ENCODE measurements around the gene FLOT1. TPM values are rescaled to one million over a fixed set of nuclear protein-coding genes. Genes with fewer than 3 reads are reported as not detected.

FLOT1 gene
- total and polyA plus RNA-seq, 2 of the 4 experiments (the other 2 are of a cell fraction), result 96.2 to 162 TPM

DNA sequence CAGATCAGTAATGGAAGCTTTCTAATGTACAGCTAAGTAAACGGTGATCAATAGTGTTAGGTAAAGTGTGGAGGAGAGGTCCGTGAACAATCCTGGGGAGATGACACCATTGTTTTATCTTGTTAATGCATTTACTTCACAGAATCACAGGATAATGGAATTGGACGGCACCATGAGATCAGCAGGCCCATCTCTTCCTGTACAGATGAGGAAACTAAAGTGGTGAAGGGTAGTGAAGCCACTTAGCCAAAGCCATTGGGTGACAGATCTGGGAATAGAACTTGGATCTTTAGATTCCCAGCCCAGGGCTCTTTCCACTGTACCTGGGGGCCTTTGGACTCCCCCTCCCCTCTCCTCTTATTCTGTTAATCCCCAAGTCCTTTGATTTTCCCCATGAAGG is 28.1 kb upstream of the FLOT1 start:
- peak overlapping the region; percentile 97 for H4K5ac ChIP-seq (ENCODE audit: low read depth, low read length)
- H3K4me3 ChIP-seq (ENCODE audit: insufficient read depth, low read depth, low read length), result no peak overlapping the region
- CTCF ChIA-PET, result no interaction called here
- peak overlapping the region; percentile 96 for H4K91ac ChIP-seq (ENCODE audit: insufficient read depth, low read depth, low read length)
- H3K36me3 ChIP-seq (ENCODE audit: control insufficient read depth, insufficient read depth, low read length), result no peaks in the 10 kb centered on the region
- dilution Hi-C loops (cut with HindIII; ENCODE audit: low sequenced_read_pairs, unreplicated experiment) (no loop called here), intact Hi-C loops (cut with micrococcal nuclease) (no loop called here), in situ Hi-C loops (cut with MboI; ENCODE audit: low sequenced_read_pairs) (no loop called here)
- peak overlapping the region; percentile 98 for H2AK5ac ChIP-seq (ENCODE audit: low read depth, low read length)
- no peak overlapping the region for H3K4me2 ChIP-seq (ENCODE audit: low read depth, low read length)
- no peak overlapping the region for H2AK9ac ChIP-seq (replicated peaks; ENCODE audit: low read depth, low read length, poor library complexity)
- peak overlapping the region; percentile 93 for H3K27ac ChIP-seq (ENCODE audit: insufficient read depth, low read length)
- H4K20me1 ChIP-seq (ENCODE audit: insufficient read depth, low read length), result no peaks in the 10 kb centered on the region
- no TSS peak for BruUV-seq (replicated peaks)
- no CpG with 5 or more reads among the region's 3 CpGs for WGBS, 2 experiments (ENCODE audit: extremely low coverage in 2 of 2, insufficient read length in 1 of 2)
- peak overlapping the region; percentile 99 for H3K18ac ChIP-seq (ENCODE audit: low read depth, low read length)
- H3K9me3 ChIP-seq (ENCODE audit: control insufficient read depth, insufficient read depth, low read length), result no peaks in the 10 kb centered on the region
- H2BK15ac ChIP-seq (ENCODE audit: low read depth, low read length), result peak overlapping the region; percentile 99
- peak overlapping the region; percentile 99 for H2BK5ac ChIP-seq (ENCODE audit: low read depth, low read length, poor library complexity, severe bottlenecking)
- POLR2A ChIA-PET (ENCODE audit: unreplicated experiment), result interaction anchor here (0.6 to 2.0 kb wide), 2 partner anchors 26 to 49 kb away, joined by 5 to 6 read pairs; partner anchors contain the start of gene IER3
- peak overlapping the region; percentile 60 for H2AFZ ChIP-seq (replicated peaks; ENCODE audit: low read length, poor library complexity)
- peak overlapping the region; percentile 78 to 97 for H4K8ac ChIP-seq (ENCODE audit: low read depth in 2 of 2, low read length in 2 of 2)
- no peak for DNase-seq
- TF ChIP-seq ELK1 (IDR thresholded peaks at IDR 0.05; ENCODE audit: borderline replicate concordance, low read depth, low read length) (no peak), MXI1 (IDR thresholded peaks at IDR 0.05; ENCODE audit: borderline replicate concordance, low read depth, low read length) (no peak), BHLHE40 (IDR thresholded peaks at IDR 0.05; ENCODE audit: low read depth, low read length) (no peak), NFE2L2 (IDR thresholded peaks at IDR 0.05; ENCODE audit: low read depth, low read length) (no peak), RAD21 (IDR thresholded peaks at IDR 0.05; ENCODE audit: low read length) (no peak), CEBPB (IDR thresholded peaks at IDR 0.05; ENCODE audit: low read depth, low read length) (no peak), MAFK (IDR thresholded peaks at IDR 0.05; ENCODE audit: low read depth, low read length) (no peak), CHD1 (IDR thresholded peaks at IDR 0.05; ENCODE audit: low read depth, low read length) (no peak), CTCF (conservative IDR thresholded peaks at IDR 0.05; ENCODE audit: low read depth, low read length) (no peak), RCOR1 (IDR thresholded peaks at IDR 0.05; ENCODE audit: insufficient replicate concordance, low read length) (no peak), FOS (IDR thresholded peaks at IDR 0.05; ENCODE audit: low read depth, low read length) (no peak), RFX5 (IDR thresholded peaks at IDR 0.05; ENCODE audit: low read depth, low read length) (no peak), MAZ (IDR thresholded peaks at IDR 0.05; ENCODE audit: borderline replicate concordance, low read depth, low read length) (no peak), SMC3 (IDR thresholded peaks at IDR 0.05; ENCODE audit: low read depth, low read length) (no peak)
- TF ChIP-seq, protein P1, sequence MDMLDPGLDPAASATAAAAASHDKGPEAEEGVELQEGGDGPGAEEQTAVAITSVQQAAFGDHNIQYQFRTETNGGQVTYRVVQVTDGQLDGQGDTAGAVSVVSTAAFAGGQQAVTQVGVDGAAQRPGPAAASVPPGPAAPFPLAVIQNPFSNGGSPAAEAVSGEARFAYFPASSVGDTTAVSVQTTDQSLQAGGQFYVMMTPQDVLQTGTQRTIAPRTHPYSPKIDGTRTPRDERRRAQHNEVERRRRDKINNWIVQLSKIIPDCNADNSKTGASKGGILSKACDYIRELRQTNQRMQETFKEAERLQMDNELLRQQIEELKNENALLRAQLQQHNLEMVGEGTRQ (IDR thresholded peaks at IDR 0.05; ENCODE audit: low read depth, low read length), result no peak
- H3K9ac ChIP-seq (ENCODE audit: low read depth, low read length), result peak overlapping the region; percentile 44; the same call in 1 of the 2 replicates
- ATAC-seq (ENCODE audit: low read depth), result no peak
- peaks cover 0 to 26% of the 10 kb centered on the region in 2 experiments; a peak in 3 of 4 replicates for H3K79me1 ChIP-seq (ENCODE audit: low read depth in 1 of 2, low read length in 2 of 2)
- peak overlapping the region; percentile 97 for H2BK20ac ChIP-seq (ENCODE audit: low read depth, low read length)
- H3K4ac ChIP-seq (ENCODE audit: low read depth, low read length), result peak overlapping the region; percentile 94
- no peaks in the 10 kb centered on the region for H3K27me3 ChIP-seq (ENCODE audit: control insufficient read depth, insufficient read depth, low read length)
- H3K14ac ChIP-seq (replicated peaks; ENCODE audit: low read depth, low read length), result peak overlapping the region; percentile 95
- H3K23ac ChIP-seq (ENCODE audit: low read depth, low read length), result peak overlapping the region; percentile 77
- H3K4me1 ChIP-seq (ENCODE audit: control insufficient read depth, insufficient read depth, low read length), result peaks cover 26% of the 10 kb centered on the region
- H3K9me1 ChIP-seq (ENCODE audit: insufficient read depth, low read length), result peaks cover 26% of the 10 kb centered on the region
- H3K56ac ChIP-seq (ENCODE audit: extremely low read depth, insufficient read depth, low read length), result peak overlapping the region; percentile 88
- H2BK120ac ChIP-seq (ENCODE audit: low read depth, low read length), result peak overlapping the region; percentile 96
